Ishikawa (cell line): ENCODE results near the gene KCTD5.

Source experiments
- EGR1 ChIP-seq: IDR thresholded peaks from 2 replicates; pipeline ENCODE4 v1.6.1; 2012
- EP300 ChIP-seq: IDR thresholded peaks from 2 replicates; pipeline ENCODE4 v1.6.1; 2012; ENCODE audit warnings: borderline replicate concordance
- RAD21 ChIP-seq: IDR thresholded peaks from 2 replicates; pipeline ENCODE4 v1.6.1; 2012; ENCODE audit warnings: low read depth
- TAF1 ChIP-seq: IDR thresholded peaks from 2 replicates; pipeline ENCODE4 v1.6.1; 2012; ENCODE audit warnings: low read depth, mild to moderate bottlenecking
- YY1 ChIP-seq: IDR thresholded peaks from 2 replicates; pipeline ENCODE4 v1.6.1; 2012; ENCODE audit warnings: low read depth
- ZBTB7A ChIP-seq: IDR thresholded peaks from 2 replicates; pipeline ENCODE4 v1.6.1; 2012; ENCODE audit warnings: low read depth
- TF ChIP-seq, protein P1 (sequence below): IDR thresholded peaks from 2 replicates; pipeline ENCODE4 v1.6.1; 2012
- TF ChIP-seq, protein P2 (sequence below): IDR thresholded peaks from 2 replicates; pipeline ENCODE4 v1.6.1; 2012

DNA sequence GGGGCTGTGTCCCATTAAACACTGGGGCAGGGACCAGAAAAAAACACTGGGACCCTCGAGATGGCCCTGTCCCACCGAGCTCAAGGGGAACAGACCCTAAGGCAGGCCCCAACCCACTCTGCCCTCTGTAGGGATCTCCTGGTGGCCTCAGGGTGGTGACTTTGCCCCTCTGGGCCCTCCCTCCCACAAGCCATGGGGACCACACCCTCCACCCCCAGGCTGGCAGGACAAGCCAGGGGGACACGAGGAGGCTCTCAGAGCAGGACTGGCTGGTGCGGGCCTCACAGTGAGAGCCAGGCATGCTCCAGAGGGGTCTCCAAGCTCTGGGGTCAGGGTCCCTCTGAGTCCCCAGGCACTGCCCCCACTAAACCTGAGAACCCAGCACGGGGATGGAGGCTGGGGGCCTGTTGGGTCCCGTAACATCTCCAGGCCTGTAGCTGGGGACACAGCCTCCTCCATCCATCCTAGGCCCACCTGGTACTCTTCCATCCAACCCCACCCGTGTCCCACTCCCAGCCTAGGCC is 55.6 kb downstream of the KCTD5 start:
- no peak for TF ChIP-seq TAF1
- no peak for TF ChIP-seq EP300
- TF ChIP-seq ZBTB7A: no peak
- TF ChIP-seq EGR1: no peak
- no peak for TF ChIP-seq YY1
- TF ChIP-seq, protein P1, sequence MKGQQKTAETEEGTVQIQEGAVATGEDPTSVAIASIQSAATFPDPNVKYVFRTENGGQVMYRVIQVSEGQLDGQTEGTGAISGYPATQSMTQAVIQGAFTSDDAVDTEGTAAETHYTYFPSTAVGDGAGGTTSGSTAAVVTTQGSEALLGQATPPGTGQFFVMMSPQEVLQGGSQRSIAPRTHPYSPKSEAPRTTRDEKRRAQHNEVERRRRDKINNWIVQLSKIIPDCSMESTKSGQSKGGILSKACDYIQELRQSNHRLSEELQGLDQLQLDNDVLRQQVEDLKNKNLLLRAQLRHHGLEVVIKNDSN: no peak
- TF ChIP-seq RAD21: no peak
- TF ChIP-seq, protein P2, sequence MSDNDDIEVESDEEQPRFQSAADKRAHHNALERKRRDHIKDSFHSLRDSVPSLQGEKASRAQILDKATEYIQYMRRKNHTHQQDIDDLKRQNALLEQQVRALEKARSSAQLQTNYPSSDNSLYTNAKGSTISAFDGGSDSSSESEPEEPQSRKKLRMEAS: no peak
